Vagina (tissue), 2 donors: ENCODE measurements around the gene ARHGAP19. TPM values are rescaled to one million over a fixed set of nuclear protein-coding genes. Genes with fewer than 3 reads are reported as not detected.

Experiments used
- DNase-seq, 2 donors: peaks; one replicate each; pipeline ENCODE4 v3.0.0-alpha.2; 2017; ENCODE audit errors: extremely low spot score in 2 of 2
- H3K27ac ChIP-seq: fragments of 200-600 bp; sonication (generic); one replicate; pipeline ENCODE4 v1.5.1; 2019
- H3K27me3 ChIP-seq: fragments of 200-600 bp; sonication (generic); one replicate; pipeline ENCODE4 v1.5.1; 2019
- H3K36me3 ChIP-seq, 2 donors: fragments of 200-600 bp; sonication (generic); one replicate each; pipeline ENCODE4 v1.5.1; 2017 to 2019
- H3K4me1 ChIP-seq: fragments of 200-600 bp; sonication (generic); one replicate; pipeline ENCODE4 v1.5.1; 2019
- H3K4me3 ChIP-seq, 2 donors: fragments of 200-600 bp; sonication (generic); 1 replicate in 1 of 2; 2 replicates in 1 of 2; pipeline ENCODE4 v1.5.1; 2016 to 2019
- H3K9me3 ChIP-seq: fragments of 200-600 bp; sonication (generic); one replicate; pipeline ENCODE4 v1.5.1; 2019
- CTCF ChIP-seq, 3 experiments: fragments of 450-650 bp in 2 of 3; fragments of 200-600 bp in 1 of 3; sonication (generic) in 1 of 3; IDR thresholded peaks; one replicate each; pipeline ENCODE4 v1.5.1; 2017 to 2019; ENCODE audit warnings: antibody characterized with exemption in 3 of 3, mild to moderate bottlenecking in 2 of 3, moderate library complexity in 2 of 3
- POLR2A ChIP-seq, 2 donors: fragments of 450-650 bp; IDR thresholded peaks; one replicate each; pipeline ENCODE4 v1.6.1; 2017; ENCODE audit warnings: antibody characterized with exemption in 2 of 2, mild to moderate bottlenecking in 2 of 2, moderate library complexity in 2 of 2
- POLR2AphosphoS5 ChIP-seq, 2 donors: sonication (generic); formaldehyde crosslinking; IDR thresholded peaks; one replicate each; pipeline ENCODE4 v1.9.0; 2017; ENCODE audit warnings: antibody characterized with exemption in 2 of 2, mild to moderate bottlenecking in 2 of 2, low read depth in 1 of 2; ENCODE audit not compliant: insufficient read depth in 1 of 2
- intact Hi-C: fragments of 100-400 bp; cut with DNase I; formaldehyde crosslinking; loops from one replicate; pipeline ENCODE4 v1.15.1; 2023
- total RNA-seq: library from RNA; depleted of rRNA; stranded (reverse); fragments of >200 nt; gene quantifications from one replicate; pipeline ENCODE4 v1.2.3, GENCODE V29; 2016

ARHGAP19 gene
- total RNA-seq, 1 donor from 2014 or later, result 3.9 TPM

- Histone ChIP-seq H3K9me3 (no peaks in the 10 kb centered on the region), H3K36me3 (no peaks in the 10 kb centered on the region), H3K27me3 (peaks cover 7% of the 10 kb centered on the region), H3K4me3 (no peak overlapping the region), H3K4me1 (peaks cover 6% of the 10 kb centered on the region), H3K27ac (no peak overlapping the region)
- TF ChIP-seq CTCF (IDR thresholded peaks at IDR 0.05), result no peak
- TF ChIP-seq POLR2AphosphoS5 (IDR thresholded peaks at IDR 0.05; ENCODE audit: insufficient read depth in 1 of 2, low read depth in 1 of 2), result no peak
- no peak for DNase-seq
- intact Hi-C loops, result no loop called here
Observed at GRCh38 chr10:97180363-97180755, 112.1 kb downstream of the ARHGAP19 start.

- Histone ChIP-seq H3K36me3 (no peaks in the 10 kb centered on the region), H3K4me3 (peak overlapping the region in 1 of 2 donors; percentile 20), H3K4me1 (peaks cover under 1% of the 10 kb centered on the region), H3K27ac (no peak overlapping the region), H3K27me3 (peaks cover 2% of the 10 kb centered on the region), H3K9me3 (no peaks in the 10 kb centered on the region)
- intact Hi-C loops, result no loop called here
- no peak for DNase-seq
- no peak for TF ChIP-seq POLR2A (IDR thresholded peaks at IDR 0.05)
- no peak for TF ChIP-seq CTCF (IDR thresholded peaks at IDR 0.05)
- TF ChIP-seq POLR2AphosphoS5 (IDR thresholded peaks at IDR 0.05; ENCODE audit: insufficient read depth in 1 of 2, low read depth in 1 of 2), result no peak
Observed at GRCh38 chr10:97179731-97180362, 112.6 kb downstream of the ARHGAP19 start.

GRCh38 chr10:97179311-97179710, 113.1 kb downstream of the ARHGAP19 start:
- H3K4me3 ChIP-seq, result peak overlapping the region in 1 of 2 donors; percentile 20
- intact Hi-C loops, result no loop called here

GRCh38 chr10:97178074-97178473, 114.4 kb downstream of the ARHGAP19 start:
- intact Hi-C loops, result no loop called here
- DNase-seq, result no peak
- H3K4me1 ChIP-seq, result no peaks in the 10 kb centered on the region
- H3K36me3 ChIP-seq, result no peaks in the 10 kb centered on the region
- no peaks in the 10 kb centered on the region for H3K9me3 ChIP-seq
- TF ChIP-seq POLR2A (IDR thresholded peaks at IDR 0.05), result no peak
- TF ChIP-seq CTCF (IDR thresholded peaks at IDR 0.05), result no peak
- TF ChIP-seq POLR2AphosphoS5 (IDR thresholded peaks at IDR 0.05; ENCODE audit: insufficient read depth in 1 of 2, low read depth in 1 of 2), result no peak
- no peak overlapping the region for H3K4me3 ChIP-seq
- no peaks in the 10 kb centered on the region for H3K27me3 ChIP-seq
- H3K27ac ChIP-seq, result no peak overlapping the region

More at GRCh38 chr10:97179311-97179710, 113.1 kb downstream of the ARHGAP19 start:
- no peak for TF ChIP-seq POLR2AphosphoS5 (IDR thresholded peaks at IDR 0.05; ENCODE audit: insufficient read depth in 1 of 2, low read depth in 1 of 2)
- TF ChIP-seq POLR2A (IDR thresholded peaks at IDR 0.05), result no peak
- no peak for TF ChIP-seq CTCF (IDR thresholded peaks at IDR 0.05)
- DNase-seq, result no peak
- Histone ChIP-seq H3K27me3 (no peaks in the 10 kb centered on the region), H3K4me1 (no peaks in the 10 kb centered on the region), H3K9me3 (no peaks in the 10 kb centered on the region), H3K36me3 (no peaks in the 10 kb centered on the region), H3K27ac (no peak overlapping the region)

- H3K27ac ChIP-seq, result no peak overlapping the region
- no peak for DNase-seq
- H3K4me3 ChIP-seq, result no peak overlapping the region
- no peak for TF ChIP-seq POLR2AphosphoS5 (IDR thresholded peaks at IDR 0.05; ENCODE audit: insufficient read depth in 1 of 2, low read depth in 1 of 2)
- TF ChIP-seq POLR2A (IDR thresholded peaks at IDR 0.05), result no peak
- TF ChIP-seq CTCF (IDR thresholded peaks at IDR 0.05), result no peak
- no peaks in the 10 kb centered on the region for H3K36me3 ChIP-seq
- H3K4me1 ChIP-seq, result no peaks in the 10 kb centered on the region
- H3K27me3 ChIP-seq, result no peaks in the 10 kb centered on the region
- intact Hi-C loops, result no loop called here
- H3K9me3 ChIP-seq, result no peaks in the 10 kb centered on the region
Observed at GRCh38 chr10:97176226-97176625, 116.2 kb downstream of the ARHGAP19 start.
